ENCODE results near the gene PRR3.

The PRR3 gene

GRCh38 chr6:30600451-30600961 lies 43.4 kb downstream of the PRR3 start:
- in situ Hi-C loops (cut with HindIII; ENCODE audit: low pct_ligation_motif_present, low pct_unique_long_range_greater_than_20kb, low sequenced_read_pairs), result no loop called here
- no peak for DNase-seq

GRCh38 chr6:30601436-30601814 lies 44.3 kb downstream of the PRR3 start:
- no peak for DNase-seq
- in situ Hi-C loops (cut with HindIII; ENCODE audit: low pct_ligation_motif_present, low pct_unique_long_range_greater_than_20kb, low sequenced_read_pairs), result no loop called here

- no peak for DNase-seq
- in situ Hi-C loops (cut with HindIII; ENCODE audit: low pct_ligation_motif_present, low pct_unique_long_range_greater_than_20kb, low sequenced_read_pairs), result no loop called here
These were observed 44.9 kb downstream of the PRR3 start for GRCh38 chr6:30601815-30602641.

GRCh38 chr6:30603961-30604360 lies 46.9 kb downstream of the PRR3 start:
- DNase-seq, result no peak
- in situ Hi-C loops (cut with HindIII; ENCODE audit: low pct_ligation_motif_present, low pct_unique_long_range_greater_than_20kb, low sequenced_read_pairs), result no loop called here

DNA sequence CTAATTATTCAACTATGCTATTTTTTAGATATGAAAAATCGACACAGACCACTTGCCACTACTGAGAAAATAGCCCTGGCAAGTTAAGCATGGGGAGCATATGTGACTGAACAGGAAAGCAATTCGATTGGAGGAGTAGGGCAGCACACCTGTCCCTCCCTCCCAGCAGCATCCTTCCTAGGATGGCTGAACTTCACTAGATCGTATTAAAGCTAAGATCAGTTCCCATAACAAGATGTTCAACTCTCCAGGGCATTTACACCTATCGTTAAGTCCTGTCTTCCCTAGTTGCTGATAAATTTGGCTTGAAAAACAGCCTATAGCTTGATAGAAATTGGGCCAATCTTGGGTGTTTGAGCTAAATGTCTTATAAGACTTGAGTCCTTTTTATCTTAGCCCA lies 53.0 kb downstream of the PRR3 start:
- in situ Hi-C loops (cut with HindIII; ENCODE audit: low pct_ligation_motif_present, low pct_unique_long_range_greater_than_20kb, low sequenced_read_pairs), result no loop called here
- DNase-seq, result no peak

DNA sequence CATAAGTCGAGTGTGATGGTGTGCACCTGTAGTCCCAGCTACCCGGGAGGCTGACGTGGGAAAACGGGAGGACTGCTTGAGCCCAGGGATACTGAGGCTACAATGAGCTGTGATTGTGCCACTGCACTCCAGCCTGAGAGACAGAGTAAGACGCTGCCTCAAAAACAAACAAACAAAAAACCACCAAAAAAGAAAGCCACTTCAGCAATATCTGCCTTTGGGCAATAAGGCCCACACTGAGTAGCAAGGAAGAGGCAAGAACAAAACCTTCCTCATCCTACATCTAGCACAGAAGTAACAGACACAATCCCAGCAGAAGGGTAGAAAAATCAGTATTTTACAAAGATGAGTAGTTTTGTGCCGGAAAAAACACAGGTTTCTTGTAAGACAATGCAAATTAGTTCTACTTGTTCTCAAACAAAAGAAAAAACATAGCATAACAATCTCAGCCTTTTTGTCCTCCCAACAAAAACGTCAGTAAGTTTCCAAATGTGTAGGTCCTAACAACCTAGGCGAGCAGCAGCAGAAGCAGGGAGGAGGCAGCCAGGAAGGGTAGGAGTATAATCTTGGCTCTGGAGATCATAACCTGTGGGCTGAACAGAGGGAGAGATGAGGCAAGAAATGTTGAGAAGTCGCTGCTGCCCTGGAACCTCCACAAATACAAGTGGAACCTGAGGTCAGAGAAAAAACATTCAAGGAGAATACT lies 54.2 kb downstream of the PRR3 start:
- DNase-seq, result no peak
- in situ Hi-C loops (cut with HindIII; ENCODE audit: low pct_ligation_motif_present, low pct_unique_long_range_greater_than_20kb, low sequenced_read_pairs), result no loop called here

GRCh38 chr6:30611856-30612194 lies 54.7 kb downstream of the PRR3 start:
- in situ Hi-C loops (cut with HindIII; ENCODE audit: low pct_ligation_motif_present, low pct_unique_long_range_greater_than_20kb, low sequenced_read_pairs), result no loop called here
- no peak for DNase-seq

DNA sequence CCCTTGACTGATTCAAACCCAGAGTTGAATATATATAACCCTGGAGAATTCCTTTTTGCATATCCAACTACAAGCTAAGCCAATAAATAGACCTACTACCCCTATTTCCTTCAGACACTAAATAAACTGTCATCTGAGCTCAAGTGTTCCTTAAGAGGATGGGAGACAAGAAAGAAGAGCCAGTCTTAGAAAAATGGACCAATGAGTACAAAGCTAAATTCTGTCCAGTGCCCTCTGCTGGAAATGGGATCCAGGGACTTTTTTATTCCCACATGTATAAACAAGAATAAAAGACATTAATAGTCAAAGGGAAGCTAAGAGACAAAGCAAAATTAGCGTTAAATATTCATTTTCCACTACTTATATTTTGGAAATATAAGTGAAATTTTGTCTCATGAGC lies 55.1 kb downstream of the PRR3 start:
- no peak for DNase-seq
- in situ Hi-C loops (cut with HindIII; ENCODE audit: low pct_ligation_motif_present, low pct_unique_long_range_greater_than_20kb, low sequenced_read_pairs), result no loop called here

GRCh38 chr6:30612687-30613248 lies 55.7 kb downstream of the PRR3 start:
- in situ Hi-C loops (cut with HindIII; ENCODE audit: low pct_ligation_motif_present, low pct_unique_long_range_greater_than_20kb, low sequenced_read_pairs), result no loop called here
- peak; percentile 38 for DNase-seq
